Prostate gland (tissue), 2 donors: ENCODE results near the gene MYO6. TPM values are rescaled to one million over a fixed set of nuclear protein-coding genes. Genes with fewer than 3 reads are reported as not detected.

Experiments used
- DNase-seq: peaks from one replicate; pipeline ENCODE4 v3.0.0-alpha.2; 2019; ENCODE audit warnings: low spot score
- H3K27ac ChIP-seq, 2 donors: fragments of 200-600 bp; sonication (generic); 2 replicates each; pipeline ENCODE4 v1.5.1; 2017 to 2019
- H3K27me3 ChIP-seq: fragments of 200-600 bp; sonication (generic); replicated peaks from 2 replicates; pipeline ENCODE4 v1.5.1; 2019; ENCODE audit not compliant: insufficient read depth
- H3K36me3 ChIP-seq, 2 donors: fragments of 200-600 bp; sonication (generic); 1 replicate in 1 of 2; 2 replicates in 1 of 2; pipeline versions ENCODE4 v1.5.1 to v1.8.1; 2017 to 2019
- H3K4me1 ChIP-seq: fragments of 200-600 bp; sonication (generic); replicated peaks from 2 replicates; pipeline ENCODE4 v1.5.1; 2019
- H3K4me3 ChIP-seq, 2 donors: fragments of 200-600 bp; sonication (generic); 2 replicates each; pipeline ENCODE4 v1.5.1; 2017 to 2019
- H3K9me3 ChIP-seq: fragments of 200-600 bp; sonication (generic); 2 replicates; pipeline ENCODE4 v1.5.1; 2017
- POLR2A ChIP-seq: fragments of 450-650 bp; IDR thresholded peaks from one replicate; pipeline ENCODE4 v1.6.1; 2016; ENCODE audit warnings: antibody characterized with exemption, mild to moderate bottlenecking
- POLR2AphosphoS5 ChIP-seq: sonication (generic); formaldehyde crosslinking; IDR thresholded peaks from one replicate; pipeline ENCODE4 v1.6.1; 2017; ENCODE audit warnings: antibody characterized with exemption
- WGBS: methylation state at CpG from one replicate; pipeline ENCODE4 v1.1.5; 2018; 5-methylcytosine and 5-hydroxymethylcytosine counted together
- intact Hi-C: fragments of 100-400 bp; cut with DNase I; formaldehyde crosslinking; loops from one replicate; pipeline ENCODE4 v1.14.2; 2022
- total RNA-seq, 2 donors: library from RNA; depleted of rRNA; stranded (reverse); fragments of >200 nt; gene quantifications; one replicate each; pipeline ENCODE4 v1.1.0, GENCODE V29; 2016
- TF ChIP-seq, protein P1 (sequence below), 4 experiments: fragments of 200-600 bp in 2 of 4; fragments of 450-650 bp in 2 of 4; sonication (generic) in 2 of 4; IDR thresholded peaks; 1 replicate in 3 of 4; 2 replicates in 1 of 4; pipeline ENCODE4 v1.5.1; 2016 to 2019; ENCODE audit warnings: antibody characterized with exemption in 4 of 4, mild to moderate bottlenecking in 2 of 4, moderate library complexity in 2 of 4

MYO6 gene
- total RNA-seq, 2 donors from 2014 or later: 50.1 to 58.7 TPM

DNA sequence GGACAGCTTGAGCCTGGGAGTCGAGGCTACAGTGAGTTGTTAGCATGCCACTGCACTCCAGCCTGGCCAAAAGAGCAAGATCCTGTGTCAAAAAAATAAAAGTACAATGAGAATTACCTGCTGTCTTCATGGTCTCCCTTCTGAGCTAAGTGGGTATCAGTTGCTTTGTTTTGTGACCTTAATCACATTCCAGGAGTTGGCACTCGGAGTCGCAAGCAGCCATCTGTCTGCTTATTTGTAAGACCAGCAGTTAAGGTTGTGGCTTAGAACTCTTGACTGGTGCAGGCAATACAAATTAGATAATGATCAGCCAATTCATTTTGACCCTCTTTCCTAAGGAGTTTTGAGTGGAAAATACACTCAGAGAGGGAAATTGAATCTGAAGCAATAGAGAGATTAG, 114.0 kb downstream of the MYO6 start:
- intact Hi-C loops: no loop called here
- no peak overlapping the region for H3K4me3 ChIP-seq
- no peak for DNase-seq
- H3K9me3 ChIP-seq: no peaks in the 10 kb centered on the region
- peaks cover 0 to 7% of the 10 kb centered on the region in 2 donors for H3K36me3 ChIP-seq
- H3K4me1 ChIP-seq: no peaks in the 10 kb centered on the region
- no peaks in the 10 kb centered on the region for H3K27me3 ChIP-seq
- no peak overlapping the region for H3K27ac ChIP-seq
- TF ChIP-seq POLR2AphosphoS5: no peak
- TF ChIP-seq POLR2A: no peak
- TF ChIP-seq, protein P1, sequence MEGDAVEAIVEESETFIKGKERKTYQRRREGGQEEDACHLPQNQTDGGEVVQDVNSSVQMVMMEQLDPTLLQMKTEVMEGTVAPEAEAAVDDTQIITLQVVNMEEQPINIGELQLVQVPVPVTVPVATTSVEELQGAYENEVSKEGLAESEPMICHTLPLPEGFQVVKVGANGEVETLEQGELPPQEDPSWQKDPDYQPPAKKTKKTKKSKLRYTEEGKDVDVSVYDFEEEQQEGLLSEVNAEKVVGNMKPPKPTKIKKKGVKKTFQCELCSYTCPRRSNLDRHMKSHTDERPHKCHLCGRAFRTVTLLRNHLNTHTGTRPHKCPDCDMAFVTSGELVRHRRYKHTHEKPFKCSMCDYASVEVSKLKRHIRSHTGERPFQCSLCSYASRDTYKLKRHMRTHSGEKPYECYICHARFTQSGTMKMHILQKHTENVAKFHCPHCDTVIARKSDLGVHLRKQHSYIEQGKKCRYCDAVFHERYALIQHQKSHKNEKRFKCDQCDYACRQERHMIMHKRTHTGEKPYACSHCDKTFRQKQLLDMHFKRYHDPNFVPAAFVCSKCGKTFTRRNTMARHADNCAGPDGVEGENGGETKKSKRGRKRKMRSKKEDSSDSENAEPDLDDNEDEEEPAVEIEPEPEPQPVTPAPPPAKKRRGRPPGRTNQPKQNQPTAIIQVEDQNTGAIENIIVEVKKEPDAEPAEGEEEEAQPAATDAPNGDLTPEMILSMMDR (IDR thresholded peaks at IDR 0.05): no peak
- 92% methylated on average over 3 of the region's 3 CpGs for WGBS

- Histone ChIP-seq H3K27me3 (no peaks in the 10 kb centered on the region), H3K4me1 (no peaks in the 10 kb centered on the region), H3K9me3 (no peaks in the 10 kb centered on the region), H3K27ac (no peak overlapping the region), H3K36me3 (peaks cover 0 to 7% of the 10 kb centered on the region in 2 donors), H3K4me3 (no peak overlapping the region)
- DNase-seq: no peak
- 73% methylated on average over 3 of the region's 3 CpGs for WGBS
- TF ChIP-seq POLR2AphosphoS5: no peak
- TF ChIP-seq, protein P1 (IDR thresholded peaks at IDR 0.05): no peak
- TF ChIP-seq POLR2A: no peak
- intact Hi-C loops: no loop called here
Observed at GRCh38 chr6:75863784-75864183, 114.7 kb downstream of the MYO6 start.

DNA sequence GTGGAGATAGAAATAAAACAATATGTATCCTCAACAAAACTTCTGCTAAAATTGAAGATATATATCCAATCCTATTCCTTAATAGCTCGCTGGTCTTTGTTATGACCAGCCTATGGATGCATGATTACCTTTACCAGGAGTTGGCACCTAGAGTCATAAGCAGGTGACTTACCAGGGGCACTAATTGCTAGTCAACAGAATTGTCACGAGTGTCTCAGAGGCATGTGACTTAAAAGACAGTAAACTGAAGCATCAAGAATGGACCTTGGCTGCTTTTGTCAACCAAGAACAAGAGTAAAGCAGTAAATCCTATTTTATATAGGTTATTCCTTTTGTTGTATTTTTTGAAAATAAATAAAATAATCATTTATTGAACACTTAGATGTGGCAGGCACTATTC, 115.4 kb downstream of the MYO6 start:
- H3K4me3 ChIP-seq: no peak overlapping the region
- H3K27me3 ChIP-seq: no peaks in the 10 kb centered on the region
- H3K36me3 ChIP-seq: peaks cover 0 to 7% of the 10 kb centered on the region in 2 donors
- intact Hi-C loops: no loop called here
- no peak for DNase-seq
- H3K9me3 ChIP-seq: no peaks in the 10 kb centered on the region
- H3K4me1 ChIP-seq: no peaks in the 10 kb centered on the region
- no peak overlapping the region for H3K27ac ChIP-seq
- WGBS: 93% methylated on average over 2 of the region's 2 CpGs
- TF ChIP-seq POLR2AphosphoS5 (no peak), POLR2A (no peak)
- TF ChIP-seq, protein P1 (IDR thresholded peaks at IDR 0.05): no peak

DNA sequence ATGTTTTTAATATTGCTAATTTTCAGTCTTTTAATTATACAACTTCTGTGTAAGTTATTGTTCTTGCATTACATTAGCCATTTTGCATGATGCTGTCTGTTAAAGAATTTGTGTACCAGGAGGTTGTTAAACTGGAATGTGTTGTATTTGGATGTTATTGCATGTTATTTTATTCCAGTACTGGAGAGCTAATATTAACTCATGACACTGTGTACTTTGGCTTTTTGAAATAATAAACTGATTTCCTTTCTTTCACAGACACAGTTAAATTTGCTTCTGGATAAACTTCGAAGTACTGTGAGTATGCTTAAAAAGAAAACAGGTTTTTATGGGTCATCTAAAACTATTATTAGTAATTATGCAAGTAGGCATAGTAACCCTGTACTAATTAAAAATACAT, 121.3 kb downstream of the MYO6 start:
- no peak overlapping the region for H3K27ac ChIP-seq
- H3K27me3 ChIP-seq: no peaks in the 10 kb centered on the region
- H3K36me3 ChIP-seq: peaks cover 0 to 7% of the 10 kb centered on the region in 2 donors
- H3K9me3 ChIP-seq: no peaks in the 10 kb centered on the region
- intact Hi-C loops: no loop called here
- WGBS: 20% methylated on average over 1 of the region's 1 CpG
- H3K4me1 ChIP-seq: no peaks in the 10 kb centered on the region
- TF ChIP-seq, protein P1 (IDR thresholded peaks at IDR 0.05): no peak
- no peak for TF ChIP-seq POLR2A
- TF ChIP-seq POLR2AphosphoS5: peak; percentile 67
- no peak for DNase-seq
- no peak overlapping the region for H3K4me3 ChIP-seq

DNA sequence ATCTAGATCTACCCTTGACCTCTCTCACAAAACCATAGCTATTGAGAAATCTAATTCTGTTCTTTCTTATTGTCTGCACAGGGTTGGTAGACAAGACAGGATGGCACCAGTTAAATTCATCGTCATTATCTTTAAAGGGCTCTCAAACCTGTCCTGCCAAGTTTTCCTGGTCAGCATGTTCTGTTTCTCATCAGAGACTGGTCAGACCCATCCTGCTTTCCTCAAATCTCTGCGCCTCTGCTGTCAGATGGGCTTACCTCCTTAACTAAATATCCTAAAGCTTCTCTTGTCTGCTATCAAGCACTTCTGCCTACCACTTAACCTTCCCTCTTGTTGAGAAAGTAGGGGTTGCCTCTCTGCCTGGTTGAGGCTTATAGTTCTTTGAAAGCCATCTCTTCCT, 125.2 kb downstream of the MYO6 start:
- intact Hi-C loops: no loop called here
- no peaks in the 10 kb centered on the region for H3K9me3 ChIP-seq
- no peaks in the 10 kb centered on the region for H3K4me1 ChIP-seq
- 53% methylated on average over 2 of the region's 2 CpGs for WGBS
- no peak for TF ChIP-seq POLR2A
- TF ChIP-seq, protein P1 (IDR thresholded peaks at IDR 0.05): no peak
- TF ChIP-seq POLR2AphosphoS5: no peak
- H3K27me3 ChIP-seq: no peaks in the 10 kb centered on the region
- H3K4me3 ChIP-seq: no peak overlapping the region
- no peaks in the 10 kb centered on the region for H3K36me3 ChIP-seq
- DNase-seq: no peak
- no peak overlapping the region for H3K27ac ChIP-seq
